ENCODE data around the gene TENM4. TPM values are rescaled to one million over a fixed set of nuclear protein-coding genes. Genes with fewer than 3 reads are reported as not detected.

TENM4 gene
- total and polyA plus RNA-seq, 2 of the 13 experiments (the other 11 are each of a cell fraction or from before 2014, with no cell fraction given): not detected

GRCh38 chr11:78717041-78717440, 723.8 kb downstream of the TENM4 start:
- CTCF ChIA-PET (ENCODE audit: low intra/inter-chr PET ratio, low total read pairs): interaction anchor here (3.6 kb wide), 1 partner anchor 71 kb away, joined by 36 read pairs; no protein-coding TSS in a partner anchor

More at GRCh38 chr11:78717041-78717440, 723.8 kb downstream of the TENM4 start:
- intact Hi-C loops (cut with micrococcal nuclease; ENCODE audit: unreplicated experiment): no loop called here
- FAIRE-seq (no peak), ATAC-seq (no peak), DNase-seq (ENCODE audit: low spot score) (no peak)
- POLR2A ChIA-PET: no interaction called here
- TF ChIP-seq ZNF615 (CRISPR knock-in tag; IDR thresholded peaks at IDR 0.05; ENCODE audit: borderline replicate concordance) (no peak), NR3C1 (CRISPR knock-in tag; IDR thresholded peaks at IDR 0.05) (no peak), GABPB1 (CRISPR knock-in tag; IDR thresholded peaks at IDR 0.05) (no peak), ATF7-NPFF (CRISPR knock-in tag; IDR thresholded peaks at IDR 0.05; ENCODE audit: low read depth) (no peak), SATB2 (CRISPR knock-in tag; IDR thresholded peaks at IDR 0.05) (no peak), BATF2 (CRISPR knock-in tag; IDR thresholded peaks at IDR 0.05) (no peak), ONECUT2 (CRISPR knock-in tag; IDR thresholded peaks at IDR 0.05) (no peak), HES4 (CRISPR knock-in tag; IDR thresholded peaks at IDR 0.05; ENCODE audit: borderline replicate concordance) (no peak), HCFC1 (IDR thresholded peaks at IDR 0.05; ENCODE audit: low read depth, low read length) (no peak), ZBTB33 (CRISPR knock-in tag; IDR thresholded peaks at IDR 0.05) (no peak), GTF2F1 (IDR thresholded peaks at IDR 0.05; ENCODE audit: low read length) (no peak), ZFP62 (CRISPR knock-in tag; IDR thresholded peaks at IDR 0.05) (no peak), DBP (CRISPR knock-in tag; IDR thresholded peaks at IDR 0.05; ENCODE audit: not compliant biosample characterization) (no peak)
- H3K4me1 ChIP-seq (ENCODE audit: insufficient read depth, low read length): no peaks in the 10 kb centered on the region
- H3K79me2 ChIP-seq (ENCODE audit: insufficient read depth, low read length): no peaks in the 10 kb centered on the region
- BruUV-seq (replicated peaks): no TSS peak
- H4K20me1 ChIP-seq (ENCODE audit: insufficient read depth, low read length): no peaks in the 10 kb centered on the region
- in situ Hi-C loops (cut with HindIII; ENCODE audit: extremely low pct_ligation_motif_present, low pct_unique_long_range_greater_than_20kb): loop anchor here (5.0 kb wide), 1 partner anchor 70 kb away; no protein-coding TSS in a partner anchor
- H3K27me3 ChIP-seq (ENCODE audit: control insufficient read depth in 1 of 2, insufficient read depth in 2 of 2, low read length in 2 of 2): peaks cover 0 to 3% of the 10 kb centered on the region in 2 experiments; a peak in 1 of 5 replicates
- H3K9me3 ChIP-seq (ENCODE audit: low read length): no peaks in the 10 kb centered on the region
- H3K4me3 ChIP-seq (replicated peaks in 1 of 3; ENCODE audit: insufficient read depth in 1 of 3, low read depth in 2 of 3, low read length in 3 of 3): no peak overlapping the region
- H3K36me3 ChIP-seq (replicated peaks in 1 of 2; ENCODE audit: control insufficient read depth in 1 of 2, insufficient read depth in 2 of 2, low read length in 2 of 2): no peaks in the 10 kb centered on the region
- no peak overlapping the region for H3K27ac ChIP-seq (ENCODE audit: extremely low read length, insufficient read depth, low read length)
- H2AFZ ChIP-seq (ENCODE audit: low read length): no peak overlapping the region
- no peak overlapping the region for H3K9ac ChIP-seq (ENCODE audit: insufficient read depth, low read depth, low read length)
- H3K4me2 ChIP-seq (ENCODE audit: low read depth, low read length): no peak overlapping the region

All from HepG2 (cell line).